ENCODE measurements around the gene MTMR1.

The MTMR1 gene

DNA sequence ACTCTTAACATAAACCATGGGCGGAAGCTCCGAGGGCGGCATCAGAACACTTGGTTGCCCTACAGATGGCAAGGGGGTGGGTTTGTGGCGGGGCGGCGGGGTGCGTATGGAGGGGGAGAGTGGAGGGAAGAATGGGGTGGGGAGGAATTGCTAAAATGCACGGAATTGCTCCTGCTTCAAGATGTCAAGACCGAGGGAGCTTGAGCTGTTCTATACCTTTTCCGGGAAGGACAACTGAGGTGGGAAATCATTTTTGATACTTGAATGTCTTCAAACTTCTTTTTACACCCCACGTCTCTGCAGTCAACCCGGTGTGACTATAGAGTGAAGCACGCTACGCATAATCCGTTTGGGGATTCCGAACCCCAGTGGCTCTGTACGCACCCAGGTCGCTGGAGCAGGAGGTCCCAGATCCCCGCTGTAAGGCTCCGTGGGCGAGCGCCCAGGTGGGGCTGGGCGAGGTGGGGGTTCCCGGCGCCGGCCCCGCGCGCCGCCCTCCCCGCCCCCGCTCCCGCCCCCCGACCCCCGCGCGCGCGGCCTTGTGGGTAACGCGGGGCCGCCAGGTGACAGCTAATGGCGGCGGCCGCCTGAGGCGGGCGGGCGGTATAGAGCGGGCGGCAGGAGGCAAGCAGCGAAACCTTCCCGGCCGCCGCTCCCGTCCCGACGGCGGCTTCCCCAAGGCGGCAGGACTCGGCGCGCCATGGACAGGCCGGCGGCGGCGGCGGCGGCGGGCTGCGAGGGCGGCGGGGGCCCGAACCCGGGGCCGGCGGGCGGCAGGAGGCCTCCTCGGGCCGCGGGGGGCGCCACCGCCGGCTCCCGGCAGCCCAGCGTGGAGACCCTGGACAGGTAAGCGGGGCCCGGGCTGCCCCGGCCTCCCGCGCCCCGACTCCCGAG lies at the start of gene MTMR1:
Gene MTMR1 (plus strand): TSS at position 566 of the 894 bp plus-strand sequence. CDS start 135 bp downstream, at position 701.
- peak; percentile 50 for DNase-seq

DNA sequence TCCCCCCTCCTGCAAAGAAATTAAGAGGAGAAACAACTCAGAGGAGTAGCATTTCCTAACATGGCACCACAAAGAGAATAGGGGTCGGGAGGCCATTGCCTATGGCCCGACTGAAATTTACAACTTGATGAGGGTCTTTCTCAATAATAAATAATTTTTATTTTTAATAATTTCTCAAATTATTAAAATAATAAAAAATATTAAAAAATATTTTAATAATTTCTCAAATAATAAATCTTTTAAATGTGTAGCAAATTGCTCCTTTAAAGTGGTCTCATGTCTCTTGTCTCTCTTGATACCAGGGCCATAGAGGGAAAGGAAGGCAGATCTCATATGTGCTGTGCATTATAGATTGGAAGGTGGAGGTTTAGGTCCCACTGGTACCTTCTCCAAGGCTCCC lies 49.2 kb upstream of the MTMR1 start:
- DNase-seq, result no peak

DNA sequence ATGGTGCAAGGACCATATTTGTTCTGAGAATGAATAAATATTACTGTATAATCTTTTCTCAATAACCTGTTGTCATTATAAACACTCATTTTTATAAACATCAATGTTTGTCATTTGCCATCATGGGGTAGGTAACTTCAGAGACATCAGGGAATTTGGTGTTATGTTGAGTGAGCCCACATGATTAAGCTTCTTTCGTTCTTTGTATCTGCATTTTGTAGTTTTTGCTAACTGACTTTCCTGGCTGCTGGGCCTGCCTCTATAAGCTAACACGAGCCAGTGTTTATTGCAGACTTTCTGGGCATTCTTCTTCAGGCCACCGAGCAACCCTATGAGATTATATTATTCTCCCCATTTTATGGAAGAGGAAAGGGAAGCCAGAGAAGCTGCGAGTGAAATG lies 48.8 kb upstream of the MTMR1 start:
- DNase-seq, result no peak

DNA sequence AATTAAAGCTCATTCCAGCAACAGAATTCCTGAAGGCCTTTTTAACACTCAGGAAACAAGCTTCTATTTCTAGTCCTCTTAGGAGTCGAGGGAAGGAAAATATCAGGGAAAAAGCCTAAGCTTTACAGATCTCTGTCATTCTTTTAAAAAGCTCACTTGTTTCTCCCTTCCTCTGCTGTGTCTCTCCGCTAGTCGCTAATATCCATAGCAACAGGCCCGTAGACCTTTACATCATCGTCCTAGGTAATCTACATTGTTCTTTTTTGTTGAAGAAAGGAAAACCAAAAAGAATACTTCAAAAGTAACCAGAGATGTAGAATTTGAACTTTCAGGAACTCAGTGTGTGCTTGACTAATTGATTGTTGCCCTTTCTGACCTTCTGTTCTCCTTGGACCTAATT lies 45.9 kb upstream of the MTMR1 start:
- DNase-seq, result no peak

DNA sequence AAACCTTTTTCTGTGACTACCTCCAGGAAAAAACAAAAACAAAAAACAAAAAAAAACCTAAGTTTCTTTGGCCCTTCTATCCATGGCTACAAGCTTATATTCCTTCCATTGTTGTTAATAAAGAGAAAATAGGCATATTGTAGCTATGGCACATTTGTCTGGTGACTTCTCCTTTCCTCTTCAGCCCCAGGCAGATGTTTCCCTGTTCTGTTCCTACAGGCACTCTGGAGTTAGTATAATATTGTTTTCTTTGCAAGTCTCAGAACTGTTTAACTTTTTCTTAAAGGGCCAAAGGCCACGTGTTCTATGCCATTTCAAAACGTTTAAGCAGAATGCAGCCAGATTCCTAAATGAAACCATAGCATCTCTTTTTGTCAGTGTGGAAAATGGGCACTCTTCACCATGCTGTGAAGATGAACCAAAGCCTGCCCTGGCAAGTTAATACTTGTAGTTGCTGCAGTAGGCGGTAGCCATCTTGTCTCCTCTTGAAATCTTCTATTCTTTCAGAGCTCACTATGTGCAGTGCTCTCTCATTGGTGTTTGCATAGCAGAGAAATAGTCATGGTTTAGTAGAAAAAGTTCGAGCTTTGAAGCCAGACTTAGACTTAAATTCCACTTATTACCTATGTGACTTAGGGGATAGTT lies 44.8 kb upstream of the MTMR1 start:
- DNase-seq, result no peak

DNA sequence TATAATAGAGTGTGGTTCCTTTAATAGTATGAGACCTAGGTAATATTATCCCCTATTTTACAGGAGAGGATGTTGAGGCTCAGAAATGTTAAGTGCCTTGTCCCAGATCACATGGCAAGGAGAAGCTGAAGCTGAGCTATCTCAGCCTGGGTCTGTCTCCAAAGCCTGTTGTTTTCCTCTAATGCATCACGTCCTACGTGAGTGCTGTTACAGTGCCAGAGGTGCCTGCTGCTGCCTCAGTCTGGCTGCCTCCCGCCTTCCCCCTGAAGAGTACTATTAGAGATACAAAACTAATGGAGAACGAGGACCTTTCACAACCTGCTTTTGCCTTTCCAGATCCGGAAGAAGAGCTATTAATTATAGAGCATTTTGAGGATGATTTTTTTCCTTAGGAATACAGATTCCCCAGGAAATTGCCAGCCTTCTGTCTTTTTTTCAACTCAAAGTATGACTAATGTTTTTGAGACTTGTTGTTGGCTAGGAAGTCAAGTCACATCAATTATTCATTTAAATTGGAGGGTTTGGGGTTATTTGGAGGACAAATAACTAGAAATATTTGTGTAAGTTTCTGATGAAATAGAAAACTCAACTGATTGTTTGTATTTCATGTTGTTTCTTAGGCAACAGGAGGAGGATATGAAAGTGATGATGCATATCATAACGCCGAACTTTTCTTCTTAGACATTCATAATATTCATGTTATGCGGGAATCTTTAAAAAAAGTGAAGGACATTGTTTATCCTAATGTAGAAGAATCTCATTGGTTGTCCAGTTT lies 43.9 kb upstream of the MTMR1 start:
- no peak for DNase-seq

DNA sequence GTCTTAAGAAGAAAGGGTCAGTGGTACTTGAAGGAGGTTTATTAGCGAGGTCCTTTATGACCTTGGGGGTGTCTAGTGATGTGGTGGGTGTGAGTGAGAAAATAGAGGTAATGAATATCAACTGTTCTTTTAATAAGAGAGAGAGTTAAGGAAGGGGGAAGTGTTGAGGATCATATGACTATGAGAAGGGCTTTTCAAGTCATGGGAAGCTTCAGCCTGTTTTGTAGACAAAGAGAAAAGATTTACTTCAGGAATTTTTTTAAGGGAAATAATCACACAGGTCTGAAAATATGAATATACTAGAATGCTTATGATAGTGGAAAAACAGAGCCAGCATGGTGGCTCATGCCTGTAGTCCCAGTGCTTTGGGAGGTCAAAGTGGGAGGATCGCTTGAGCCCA lies 41.3 kb upstream of the MTMR1 start:
- DNase-seq, result no peak

DNA sequence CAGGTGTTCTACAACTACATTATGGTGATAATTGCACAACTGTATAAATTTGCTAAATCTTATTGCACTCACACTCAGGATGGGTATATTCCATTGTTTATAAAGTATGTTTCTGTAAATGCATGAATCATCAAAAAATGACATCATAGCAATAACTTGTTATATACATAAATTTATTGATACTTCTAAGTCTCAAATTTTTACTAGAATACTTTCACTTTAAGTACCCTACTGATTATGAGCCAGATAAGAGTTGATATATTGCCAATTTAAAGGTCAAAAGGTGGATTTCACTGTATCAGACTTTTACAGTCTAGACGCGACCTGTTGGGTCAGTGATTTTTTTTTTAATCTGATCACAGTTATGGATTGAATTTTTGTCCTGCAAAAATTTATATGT lies 37.4 kb upstream of the MTMR1 start:
- DNase-seq, result no peak

DNA sequence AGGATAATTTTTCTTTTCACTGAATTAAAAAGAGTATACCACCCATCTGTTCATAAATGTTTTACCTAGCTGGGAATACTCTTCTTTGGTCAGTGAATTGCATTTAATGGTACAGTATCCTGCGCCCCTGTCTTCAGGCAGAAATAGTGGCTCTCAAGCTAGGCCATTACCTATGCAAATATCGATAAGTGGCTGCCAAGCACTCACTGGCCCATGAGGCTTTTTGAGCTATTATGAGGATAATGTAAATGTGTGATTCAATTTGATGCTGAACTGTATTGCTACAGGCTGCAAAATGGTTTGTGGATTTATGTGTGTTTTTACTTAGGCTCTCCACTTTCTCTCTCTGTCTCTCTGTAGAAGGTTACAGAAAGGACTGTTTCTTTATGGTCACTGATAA lies 30.1 kb upstream of the MTMR1 start:
- no peak for DNase-seq

DNA sequence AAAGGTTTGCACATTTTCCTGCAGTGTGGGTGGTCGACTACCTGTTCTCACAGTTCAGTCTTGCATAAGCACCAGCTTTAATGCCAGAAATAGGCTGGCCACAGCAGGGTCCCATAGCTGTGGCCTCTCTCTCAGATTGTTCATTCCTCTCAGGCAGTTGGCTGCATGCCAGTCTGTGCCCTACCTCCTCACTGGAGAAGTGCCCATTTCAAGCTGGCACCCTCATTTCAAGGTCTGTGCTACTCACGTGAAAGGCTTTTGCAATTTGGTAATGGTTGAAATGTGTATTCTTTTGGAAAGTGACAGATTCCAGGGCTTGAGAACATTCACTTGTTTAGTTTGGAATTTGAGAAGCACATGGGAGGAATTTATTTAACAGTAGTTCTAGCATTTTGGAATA lies 28.9 kb upstream of the MTMR1 start:
- DNase-seq, result no peak

DNA sequence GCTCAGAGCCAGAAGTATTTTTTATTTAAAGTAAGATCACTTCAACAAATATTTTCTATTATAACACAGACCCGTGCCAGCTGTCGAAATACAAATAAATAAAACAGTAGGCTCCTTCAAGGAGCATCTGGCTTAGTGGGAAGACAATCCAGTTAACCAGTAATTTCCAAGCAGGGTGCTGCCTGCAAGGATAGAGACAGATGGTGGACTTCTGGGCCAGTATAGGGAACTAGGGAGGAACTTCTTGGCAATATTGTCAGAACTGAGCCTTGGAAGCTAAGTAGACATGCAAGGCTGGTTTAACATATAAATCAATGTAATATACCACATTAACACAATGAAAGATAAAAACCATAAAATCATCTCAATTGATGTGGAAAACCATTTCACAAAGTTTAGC lies 17.0 kb upstream of the MTMR1 start:
- no peak for DNase-seq

DNA sequence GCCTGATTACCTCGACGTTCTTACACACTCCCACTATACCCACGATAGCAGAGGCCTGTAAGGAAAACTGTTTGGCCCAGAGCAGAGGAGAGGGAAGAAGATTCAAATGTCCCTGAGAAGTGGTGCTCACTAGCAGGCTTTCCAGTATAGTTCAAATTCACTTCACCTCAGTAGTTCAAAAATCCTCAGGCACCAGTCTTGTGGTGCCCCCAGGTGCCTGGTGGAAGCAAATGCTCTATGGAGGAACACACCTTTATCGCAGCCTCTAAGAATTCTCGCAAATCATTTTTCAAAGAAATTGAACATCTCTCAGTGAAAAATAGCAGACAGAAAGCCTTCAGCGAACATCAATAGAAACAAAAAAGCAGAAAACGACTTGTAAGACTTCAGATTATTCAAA lies 12.2 kb upstream of the MTMR1 start:
- DNase-seq, result no peak

DNA sequence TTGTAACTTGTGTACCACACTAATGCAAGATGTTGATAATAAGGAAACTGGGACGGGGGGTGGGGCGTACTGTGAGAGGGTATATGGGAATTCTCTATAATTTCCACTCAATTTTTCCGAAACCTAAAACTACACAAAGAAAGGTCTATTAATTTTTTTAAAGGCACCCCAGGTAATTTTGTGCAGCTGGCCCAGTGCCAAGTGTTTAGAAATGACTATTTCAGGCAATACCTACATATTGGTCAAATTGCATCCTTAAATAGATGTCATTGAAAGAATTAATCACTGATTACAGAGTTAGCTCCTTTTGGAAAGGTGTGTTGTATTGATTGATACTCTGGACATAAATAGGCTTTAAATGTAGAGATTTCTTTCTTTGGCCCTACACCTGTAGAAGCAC lies 10.1 kb upstream of the MTMR1 start:
- DNase-seq, result no peak

DNA sequence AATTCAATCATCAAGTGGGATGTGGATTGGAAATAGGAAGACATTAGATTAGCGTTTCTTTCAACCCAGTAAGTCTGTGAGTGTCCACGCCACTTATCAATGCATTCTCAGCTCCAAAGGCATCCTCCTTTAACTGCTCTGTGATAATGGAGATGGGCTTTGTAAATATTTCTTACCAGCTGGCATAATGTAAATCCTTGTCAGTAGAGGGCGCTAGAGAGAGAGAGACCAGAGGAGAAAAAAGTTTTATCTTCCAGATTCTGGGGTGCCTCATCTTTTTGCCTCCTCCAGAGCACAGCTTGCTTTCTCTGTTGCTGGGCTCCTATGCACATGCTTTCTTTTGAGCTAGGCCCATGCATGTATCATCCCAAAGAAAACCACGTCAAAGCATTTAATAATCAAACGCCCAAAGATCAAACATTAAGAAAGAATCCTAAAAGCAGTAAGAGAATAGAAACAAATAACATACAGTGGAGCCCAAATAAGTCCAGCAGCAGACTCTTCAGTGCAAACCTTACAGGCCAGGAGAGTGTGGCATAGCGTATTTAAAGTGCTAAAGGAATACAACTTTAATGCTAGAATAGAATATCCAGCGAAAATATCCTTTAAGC lies 9.6 kb upstream of the MTMR1 start:
- DNase-seq, result no peak

DNA sequence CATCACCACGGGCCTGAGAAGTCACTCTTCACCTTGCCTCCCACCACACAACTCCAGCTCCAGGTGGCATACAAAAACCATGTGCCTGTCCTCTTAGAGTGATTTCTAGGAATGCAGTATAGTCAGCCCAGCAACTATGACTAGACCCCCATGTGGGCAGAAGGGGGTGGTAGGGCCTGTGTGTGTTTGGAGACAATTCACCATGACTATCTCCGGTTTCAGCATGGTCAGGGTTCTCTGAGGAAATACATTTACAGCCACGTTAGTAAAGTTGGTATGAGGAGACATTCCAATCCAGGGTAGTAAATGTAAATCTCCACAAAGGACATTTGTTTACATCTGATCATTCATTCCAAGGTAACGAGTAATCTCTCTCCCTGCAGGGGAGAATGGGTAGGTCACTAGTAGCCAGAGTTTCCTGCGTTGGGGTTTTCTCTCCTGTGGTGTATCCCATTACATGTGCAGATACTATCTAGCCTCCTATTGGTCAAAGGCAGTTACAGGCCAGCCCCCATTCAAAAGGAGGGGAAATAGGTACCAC lies 4.2 kb upstream of the MTMR1 start:
- no peak for DNase-seq

DNA sequence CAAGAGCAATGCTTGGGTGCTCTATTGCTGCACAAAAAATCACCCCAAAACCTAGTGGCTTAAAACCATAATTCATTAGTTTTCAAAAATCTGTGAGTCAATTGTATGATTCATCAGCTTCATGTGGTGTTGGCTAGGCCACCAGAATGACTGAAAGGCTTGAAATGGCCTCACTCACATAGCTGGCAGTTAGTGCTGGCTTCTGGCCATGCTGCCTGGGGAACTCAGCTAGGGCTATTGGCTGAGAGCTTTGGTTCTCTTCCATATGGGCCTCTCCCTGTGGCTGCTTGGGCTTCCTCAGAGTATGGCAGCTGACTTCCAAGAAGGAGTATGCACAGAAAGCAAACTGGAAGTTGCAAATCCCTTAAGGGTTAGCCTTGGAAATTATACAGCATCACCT lies 3.1 kb upstream of the MTMR1 start:
- DNase-seq, result no peak

DNA sequence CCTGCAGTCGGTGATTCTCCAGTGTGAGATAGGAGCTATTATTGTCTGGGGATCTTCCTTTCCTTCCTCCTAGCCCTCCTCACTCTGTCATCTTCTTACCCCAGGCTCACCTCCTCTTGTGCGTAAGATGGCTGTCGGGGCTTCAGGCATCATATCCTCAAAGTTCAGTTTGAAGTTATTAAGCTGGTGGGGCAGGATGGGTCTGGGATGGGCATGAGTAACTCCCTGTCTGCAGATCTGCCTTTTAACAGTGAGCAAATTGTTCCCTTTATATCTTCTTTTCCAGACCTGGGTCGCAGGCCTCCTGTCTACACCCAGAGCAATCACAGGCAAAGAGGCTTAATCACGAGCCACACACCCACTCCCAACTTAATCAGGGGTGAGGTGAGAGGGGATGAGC lies 900 bp upstream of the MTMR1 start:
- no peak for DNase-seq

DNA sequence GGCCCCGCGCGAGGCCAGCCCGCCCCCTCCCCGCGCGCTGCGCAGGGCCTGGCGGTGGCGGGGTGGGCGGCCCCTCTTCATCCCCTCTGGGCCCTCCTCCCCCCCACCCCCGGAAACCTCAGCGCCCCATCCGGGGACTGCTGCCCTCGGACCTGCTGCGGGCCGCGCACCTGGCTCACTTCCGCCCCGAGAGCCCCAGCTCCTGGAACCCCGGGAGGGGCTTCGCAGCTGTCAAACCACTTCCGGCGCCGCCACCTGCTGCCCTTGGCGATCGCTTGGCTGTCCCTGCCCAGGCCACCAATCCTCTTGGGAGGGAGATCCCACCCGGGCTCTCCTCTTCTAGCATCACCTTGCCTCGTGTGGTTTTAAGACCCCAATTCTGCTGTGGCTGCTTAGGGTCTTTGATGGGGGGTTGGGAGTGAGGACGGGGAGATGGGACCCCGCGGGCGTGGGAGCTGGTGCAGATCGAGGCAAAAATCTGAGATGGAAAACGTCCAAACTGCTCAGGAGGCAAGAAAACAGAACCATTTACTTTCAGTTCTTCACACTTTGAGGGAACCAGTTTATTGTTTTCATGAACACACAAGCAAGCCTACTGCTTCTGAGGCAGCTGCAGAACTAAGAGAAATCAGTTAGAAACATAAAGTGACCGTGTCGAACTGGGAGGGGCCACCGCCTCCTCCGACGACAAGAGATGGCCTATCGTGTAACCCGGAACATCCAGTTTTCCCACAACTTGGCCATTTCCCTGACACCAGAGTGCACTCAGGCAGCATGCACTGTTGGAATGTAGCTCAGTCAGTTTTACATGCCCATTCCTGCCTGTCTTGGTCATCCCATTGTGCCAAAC lies 754 bp downstream of the MTMR1 start:
- peak; percentile 72 for DNase-seq

DNA sequence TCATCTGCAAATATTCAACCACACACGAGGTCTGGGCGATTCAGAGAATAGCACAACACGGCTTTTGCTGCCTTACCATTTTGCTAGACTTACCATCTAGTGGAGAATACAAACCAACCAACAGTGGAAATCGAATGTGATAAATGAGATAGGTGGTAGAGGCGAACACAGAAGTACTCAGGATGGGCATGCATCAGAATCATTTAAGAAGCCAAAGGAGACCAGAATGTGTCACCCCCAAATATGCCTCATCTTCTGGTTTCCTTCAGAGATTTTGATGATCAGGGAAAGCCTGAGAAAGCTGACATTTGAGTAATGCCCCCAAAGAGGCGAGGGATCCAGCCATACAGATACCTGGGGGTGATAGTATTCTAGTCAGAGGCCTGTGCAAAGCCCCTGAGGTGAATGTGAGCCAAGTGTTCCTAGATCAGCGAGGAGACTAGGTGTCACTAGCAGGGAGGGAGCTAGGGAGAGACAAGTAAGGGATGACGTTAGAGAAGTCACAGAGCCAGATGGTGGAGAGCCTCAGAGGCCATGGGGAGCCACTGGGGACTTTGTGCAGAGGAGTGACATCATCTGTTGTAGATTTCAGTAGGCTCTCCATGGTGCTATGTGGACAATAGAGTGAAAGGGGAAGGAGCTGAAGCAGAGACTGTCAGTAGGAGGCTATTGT lies 1.7 kb downstream of the MTMR1 start:
- no peak for DNase-seq

DNA sequence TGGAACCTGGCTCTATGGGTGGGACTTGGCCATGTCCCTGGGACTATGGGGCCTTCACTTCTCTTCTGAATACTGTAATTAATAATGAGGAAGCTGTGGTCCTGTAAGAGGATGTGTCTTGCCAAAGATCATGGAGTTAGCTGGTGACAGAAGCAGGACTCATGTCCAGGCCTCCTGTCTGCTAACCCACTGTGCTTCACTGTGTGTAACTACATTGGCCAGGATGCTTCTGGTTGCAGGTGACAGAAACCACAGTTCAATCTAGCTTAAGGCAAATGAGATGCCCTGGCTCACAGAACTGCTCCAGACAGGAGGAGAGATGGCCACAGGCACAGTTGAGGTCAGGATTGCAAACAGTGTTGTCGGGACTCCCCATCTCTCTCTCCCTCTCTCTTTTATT lies 3.1 kb downstream of the MTMR1 start:
- no peak for DNase-seq

DNA sequence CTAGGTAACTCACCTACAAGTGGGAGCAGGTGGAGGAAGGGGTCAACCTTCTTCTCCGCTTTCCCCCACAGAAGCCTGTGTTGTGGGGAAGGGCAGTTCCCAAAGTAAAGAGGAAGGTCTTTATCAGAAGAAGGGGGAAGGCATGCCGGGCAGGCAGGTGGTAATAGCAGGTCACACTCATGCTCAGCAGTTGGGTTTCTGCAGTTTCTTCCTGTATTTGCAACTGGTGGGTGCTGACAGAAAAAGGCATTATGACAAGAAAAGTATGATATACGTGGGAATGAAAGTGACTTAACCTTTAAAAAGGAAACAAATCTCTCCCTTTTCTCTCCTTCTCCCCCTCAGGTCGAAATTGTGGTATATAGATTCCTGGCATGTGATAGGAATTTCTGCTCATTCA lies 3.7 kb downstream of the MTMR1 start:
- no peak for DNase-seq

DNA sequence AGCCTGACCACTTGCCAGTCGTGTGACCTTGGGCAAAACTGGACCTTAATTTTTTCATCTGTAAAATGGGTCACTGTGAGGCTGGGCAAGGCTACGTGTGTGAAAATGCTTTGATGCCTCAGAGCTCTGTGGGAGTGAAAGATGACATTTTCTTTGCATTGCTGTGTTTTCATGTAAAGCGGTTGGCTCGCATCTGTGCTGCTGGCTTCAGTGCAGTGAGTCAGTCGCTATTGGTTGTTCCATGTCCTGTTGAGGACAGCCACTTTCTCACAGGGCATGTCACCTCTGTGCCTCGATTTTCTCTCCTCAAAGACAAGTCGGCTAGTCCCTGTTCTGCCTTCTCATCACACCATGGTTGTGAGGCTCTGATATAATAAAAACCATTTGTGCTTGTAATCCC lies 4.4 kb downstream of the MTMR1 start:
- DNase-seq, result no peak
